ENCODE data around the gene MYO5B.

Gene MYO5B

GRCh38 chr18:50166901-50167300 lies 28.0 kb downstream of the MYO5B start:
- H3K36me3 ChIP-seq = no peaks in the 10 kb centered on the region
- H3K4me3 ChIP-seq (ENCODE audit: low read depth, low read length) = no peak overlapping the region
- H3K27me3 ChIP-seq (ENCODE audit: insufficient read depth, low read depth, severe bottlenecking) = no peaks in the 10 kb centered on the region
- no peak overlapping the region for H3K27ac ChIP-seq
- H3K9me3 ChIP-seq (ENCODE audit: severe bottlenecking) = no peaks in the 10 kb centered on the region
- no peak for DNase-seq
- no peak for TF ChIP-seq CTCF (IDR thresholded peaks at IDR 0.05; ENCODE audit: low read depth, low read length)

GRCh38 chr18:50163505-50163904 lies 31.4 kb downstream of the MYO5B start:
- H3K9me3 ChIP-seq (ENCODE audit: severe bottlenecking) = no peaks in the 10 kb centered on the region
- no peak for DNase-seq
- no peaks in the 10 kb centered on the region for H3K36me3 ChIP-seq
- TF ChIP-seq CTCF (IDR thresholded peaks at IDR 0.05; ENCODE audit: low read depth, low read length) = no peak
- H3K4me3 ChIP-seq (ENCODE audit: low read depth, low read length) = no peak overlapping the region
- H3K27me3 ChIP-seq (ENCODE audit: insufficient read depth, low read depth, severe bottlenecking) = no peaks in the 10 kb centered on the region
- H3K27ac ChIP-seq = no peak overlapping the region

- no peaks in the 10 kb centered on the region for H3K27me3 ChIP-seq (ENCODE audit: insufficient read depth, low read depth, severe bottlenecking)
- DNase-seq = no peak
- TF ChIP-seq CTCF (IDR thresholded peaks at IDR 0.05; ENCODE audit: low read depth, low read length) = no peak
These were observed 32.3 kb downstream of the MYO5B start for GRCh38 chr18:50162486-50163304.

GRCh38 chr18:50161597-50162205 lies 33.2 kb downstream of the MYO5B start:
- TF ChIP-seq CTCF (IDR thresholded peaks at IDR 0.05; ENCODE audit: low read depth, low read length) = no peak
- no peak overlapping the region for H3K4me3 ChIP-seq (ENCODE audit: low read depth, low read length)
- H3K36me3 ChIP-seq = no peaks in the 10 kb centered on the region
- H3K9me3 ChIP-seq (ENCODE audit: severe bottlenecking) = no peaks in the 10 kb centered on the region
- no peak overlapping the region for H3K27ac ChIP-seq
- no peak for DNase-seq
- H3K27me3 ChIP-seq (ENCODE audit: insufficient read depth, low read depth, severe bottlenecking) = no peaks in the 10 kb centered on the region

More at GRCh38 chr18:50162486-50163304, 32.3 kb downstream of the MYO5B start:
- Histone ChIP-seq H3K9me3 (ENCODE audit: severe bottlenecking) (no peaks in the 10 kb centered on the region), H3K4me3 (ENCODE audit: low read depth, low read length) (no peak overlapping the region), H3K36me3 (no peaks in the 10 kb centered on the region), H3K27ac (no peak overlapping the region)

- Histone ChIP-seq H3K27me3 (ENCODE audit: insufficient read depth, low read depth, severe bottlenecking) (no peaks in the 10 kb centered on the region), H3K36me3 (no peaks in the 10 kb centered on the region), H3K4me3 (ENCODE audit: low read depth, low read length) (no peak overlapping the region), H3K27ac (no peak overlapping the region), H3K9me3 (ENCODE audit: severe bottlenecking) (no peaks in the 10 kb centered on the region)
- DNase-seq = no peak
- no peak for TF ChIP-seq CTCF (IDR thresholded peaks at IDR 0.05; ENCODE audit: low read depth, low read length)
These were observed 35.3 kb downstream of the MYO5B start for GRCh38 chr18:50159654-50160046.
